ENCODE data around the gene CD86.

Gene CD86

DNA sequence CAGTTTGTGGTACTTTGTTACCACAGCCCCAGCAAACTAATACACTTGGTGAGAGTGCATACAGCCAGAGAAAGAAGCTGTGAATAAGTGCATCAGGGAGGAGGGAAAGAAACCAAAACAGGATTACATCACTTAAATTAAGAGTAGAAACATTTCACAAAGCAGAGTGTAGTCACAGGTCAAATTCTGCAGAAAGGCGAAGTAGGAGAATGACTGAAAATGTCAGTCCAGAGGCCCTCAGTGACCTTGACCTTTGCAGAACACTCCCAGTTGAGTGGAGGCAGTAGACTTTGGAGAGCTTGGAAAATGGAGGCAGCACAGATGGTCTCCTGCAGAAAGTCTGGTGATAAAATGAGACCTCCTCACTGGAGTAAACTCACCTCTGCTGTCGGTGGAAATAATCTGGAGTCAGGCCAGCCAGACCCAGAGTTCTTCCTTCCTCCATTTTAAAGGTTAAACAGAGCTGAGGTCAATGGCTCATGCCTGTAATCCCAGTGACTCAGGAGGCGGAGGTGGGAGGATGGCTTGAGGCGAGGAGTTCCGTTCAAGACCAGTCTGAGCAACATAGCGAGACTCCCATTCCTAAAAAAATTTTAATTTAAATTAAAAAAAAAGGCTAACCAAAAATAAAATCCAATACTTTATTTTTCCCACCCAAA lies 5.0 kb downstream of the CD86 start:
- DNase-seq (ENCODE audit: low read depth in 2 of 2), result no peak

DNA sequence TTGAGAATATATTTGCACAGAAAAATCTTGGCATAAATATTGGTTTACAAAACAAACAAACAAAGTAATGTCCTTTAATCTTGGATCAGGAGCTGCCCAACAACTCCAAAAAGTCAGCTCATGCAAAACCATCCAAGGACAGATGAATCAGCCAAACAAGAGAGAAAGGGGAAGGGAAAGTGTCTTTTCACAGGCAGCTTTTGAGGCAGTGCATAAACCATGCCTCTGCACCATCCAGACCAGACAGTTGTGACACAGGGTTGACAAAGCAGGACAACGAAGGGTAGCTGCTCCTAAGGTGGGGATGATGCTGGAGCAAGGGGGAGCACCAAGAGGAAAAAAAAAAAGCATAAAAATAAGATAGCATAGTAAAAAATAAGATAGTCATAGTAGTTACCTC lies 8.7 kb downstream of the CD86 start:
- DNase-seq (ENCODE audit: low read depth in 2 of 2), result no peak

DNA sequence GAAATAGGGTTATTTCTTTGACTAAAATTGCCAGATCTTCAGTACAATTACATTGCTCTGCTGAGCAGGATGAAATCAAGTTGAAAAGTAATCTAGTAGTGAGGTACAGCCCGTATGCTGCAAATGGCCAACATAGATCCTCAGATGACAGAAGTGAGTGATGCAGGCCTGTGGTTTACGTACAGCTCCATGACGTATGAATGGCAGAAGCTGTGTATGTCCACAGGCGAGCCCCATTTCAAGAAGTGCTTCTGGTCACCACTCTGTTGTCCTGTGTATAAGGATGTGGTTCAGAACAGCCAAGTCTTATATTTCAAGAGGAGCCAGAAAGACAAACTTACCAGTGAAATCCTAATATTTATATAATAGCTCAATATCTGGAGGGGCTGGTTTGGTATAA lies 9.2 kb downstream of the CD86 start:
- no peak for DNase-seq (ENCODE audit: low read depth in 2 of 2)

DNA sequence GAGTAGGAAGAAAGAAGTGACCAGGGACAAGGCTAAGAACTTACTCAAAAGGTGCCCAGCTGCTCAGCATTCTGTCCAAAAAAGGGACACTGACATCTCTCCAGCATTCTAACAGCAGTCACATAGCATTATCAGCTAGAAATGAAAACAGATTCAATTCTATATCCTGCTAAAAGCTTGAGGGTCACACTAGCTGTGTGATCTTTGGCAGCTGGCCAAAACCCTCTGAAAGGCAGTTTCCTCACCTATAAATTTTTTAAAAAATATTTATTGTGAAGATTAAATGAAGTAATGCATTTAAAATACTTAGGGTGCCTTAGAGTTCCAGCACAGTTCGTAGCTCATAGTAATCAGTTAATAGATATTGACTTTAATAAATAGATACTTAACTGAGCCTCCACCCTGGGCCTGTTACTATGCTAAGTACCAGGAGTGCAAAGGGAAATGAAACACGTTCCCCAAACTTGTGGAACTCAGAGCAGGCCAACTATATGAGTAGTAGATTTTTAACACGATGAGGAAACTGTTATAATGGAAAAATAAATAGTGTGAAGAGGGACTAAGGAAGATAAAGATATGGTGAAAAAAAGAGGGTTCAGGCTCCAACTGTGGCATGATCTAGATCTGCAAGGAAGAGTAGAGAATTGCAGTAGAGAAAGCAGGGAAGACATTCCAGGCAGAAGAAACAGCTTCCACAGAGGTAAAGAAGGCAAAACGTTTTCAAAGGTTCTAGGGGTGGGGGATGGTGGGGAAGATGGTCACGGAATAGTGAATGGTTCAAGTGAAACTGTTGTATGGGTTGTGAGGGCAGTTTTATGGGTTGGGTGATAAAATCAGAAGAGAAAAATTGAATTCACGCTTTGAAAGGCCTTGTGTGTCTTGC lies 11.4 kb downstream of the CD86 start:
- DNase-seq (ENCODE audit: low read depth in 2 of 2), result no peak

DNA sequence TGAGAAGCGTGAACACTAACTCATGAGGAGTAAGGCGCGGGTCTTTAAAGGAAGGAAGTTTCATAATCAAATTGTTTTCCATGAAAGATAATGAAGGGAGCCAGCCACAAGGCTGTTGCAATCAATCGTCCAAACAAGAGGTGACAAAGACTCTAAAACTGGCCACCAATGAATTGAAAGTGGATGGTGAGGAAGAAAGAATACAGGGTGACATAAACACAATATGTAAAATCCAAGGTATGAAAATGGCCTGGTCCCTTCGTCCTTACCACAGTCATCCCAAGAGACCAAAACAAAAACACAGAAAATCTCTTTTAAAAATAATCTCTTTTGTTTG lies 12.0 kb downstream of the CD86 start:
- no peak for DNase-seq (ENCODE audit: low read depth in 2 of 2)

DNA sequence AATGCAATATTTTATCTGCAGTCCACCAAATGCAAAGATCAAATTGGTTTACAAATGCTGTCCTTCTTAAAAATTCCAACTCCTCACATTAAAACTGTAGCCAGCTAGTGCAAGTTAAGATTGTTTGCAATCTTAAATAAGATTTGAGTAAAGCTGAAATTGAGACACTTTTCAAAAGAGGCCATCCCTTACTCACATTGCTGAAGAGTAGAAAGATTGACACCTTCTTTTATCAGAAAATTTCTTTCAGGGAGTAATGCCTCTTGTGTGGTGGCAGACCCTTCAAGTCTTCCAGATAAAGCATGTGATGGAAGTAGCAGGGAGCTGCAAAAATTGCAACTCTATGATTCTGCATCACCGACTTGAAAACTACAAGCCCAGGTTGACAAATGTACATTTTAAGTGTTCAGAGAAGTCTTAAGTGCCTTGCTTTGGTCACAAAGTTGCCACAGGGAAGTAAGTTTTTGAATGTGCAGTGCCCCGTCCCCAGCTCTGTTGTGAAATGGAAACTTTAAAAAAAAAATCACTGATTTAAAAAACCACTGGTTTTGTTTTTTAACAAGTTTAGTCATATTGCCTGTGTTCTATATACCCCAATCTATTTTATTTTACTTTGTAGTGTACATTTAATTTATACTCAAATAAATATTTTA lies 12.6 kb downstream of the CD86 start:
- no peak for DNase-seq (ENCODE audit: low read depth in 2 of 2)

DNA sequence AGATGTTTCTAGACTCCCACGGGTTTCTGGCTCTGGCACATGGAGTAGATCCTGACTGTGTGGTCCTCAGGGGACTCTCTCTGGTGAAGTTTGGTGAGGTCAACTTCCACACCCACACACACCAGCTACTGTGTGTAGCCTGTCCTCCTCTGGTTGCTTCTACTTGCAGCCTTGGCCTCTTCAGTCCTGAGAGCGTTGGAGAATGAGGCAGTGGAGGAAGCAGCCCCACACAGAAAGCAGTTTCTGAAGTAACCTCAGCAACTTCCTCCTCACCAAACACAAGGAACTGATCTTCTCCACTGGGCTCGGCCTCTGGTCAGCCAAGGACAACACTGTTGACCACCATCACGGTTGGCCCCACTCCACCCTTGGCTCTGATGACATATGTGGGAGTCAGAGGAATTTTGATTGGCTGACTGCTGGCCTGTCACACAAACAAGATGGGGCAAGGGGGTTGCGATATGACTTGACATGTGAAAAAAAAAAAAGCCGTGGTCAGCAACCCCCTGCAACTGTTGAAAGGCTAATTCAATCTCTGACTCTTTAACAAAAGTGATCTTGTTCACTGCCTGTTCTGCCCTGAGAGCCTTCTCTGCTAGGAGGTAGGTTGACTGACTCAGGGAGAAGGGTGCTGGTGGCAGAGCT lies 19.6 kb downstream of the CD86 start:
- no peak for DNase-seq (ENCODE audit: low read depth in 2 of 2)

DNA sequence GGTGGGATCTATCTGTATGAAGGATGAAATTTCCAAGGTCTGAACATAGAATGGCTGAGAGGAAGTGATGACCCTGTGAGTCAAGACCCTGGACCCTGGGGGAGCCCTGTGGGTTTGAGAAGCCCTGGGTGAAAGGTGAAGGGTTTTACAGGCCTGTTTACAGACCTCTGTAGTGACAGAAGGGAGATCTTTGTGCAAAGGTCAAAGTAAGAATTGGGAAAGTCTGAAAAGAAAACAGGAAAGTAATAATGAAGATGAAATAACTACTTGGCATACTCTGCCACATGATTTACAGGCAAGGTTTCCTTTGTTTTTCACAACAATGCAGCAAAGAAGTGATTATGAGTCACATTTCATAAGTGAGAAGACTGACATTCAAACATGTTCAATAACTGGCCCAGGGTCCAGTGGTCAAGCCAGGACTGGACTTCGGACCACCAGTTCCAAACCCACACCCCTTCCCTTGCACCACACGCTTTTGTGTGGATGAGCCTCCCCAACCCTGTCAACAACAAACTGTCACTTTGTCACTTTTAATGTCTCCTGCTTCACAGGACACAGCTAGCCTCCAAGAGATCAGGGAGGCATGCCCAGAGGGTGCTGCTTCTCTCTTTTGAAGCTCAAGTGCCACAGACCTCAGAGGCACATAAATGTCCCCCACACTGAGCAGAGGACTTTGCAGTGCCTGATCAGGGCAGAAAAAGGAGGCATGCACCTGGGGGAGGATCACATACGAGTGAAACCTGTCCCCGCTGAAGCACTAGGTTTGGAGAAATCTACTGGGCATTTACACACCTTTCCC lies 21.5 kb downstream of the CD86 start:
- no peak for DNase-seq (ENCODE audit: low read depth in 2 of 2)

DNA sequence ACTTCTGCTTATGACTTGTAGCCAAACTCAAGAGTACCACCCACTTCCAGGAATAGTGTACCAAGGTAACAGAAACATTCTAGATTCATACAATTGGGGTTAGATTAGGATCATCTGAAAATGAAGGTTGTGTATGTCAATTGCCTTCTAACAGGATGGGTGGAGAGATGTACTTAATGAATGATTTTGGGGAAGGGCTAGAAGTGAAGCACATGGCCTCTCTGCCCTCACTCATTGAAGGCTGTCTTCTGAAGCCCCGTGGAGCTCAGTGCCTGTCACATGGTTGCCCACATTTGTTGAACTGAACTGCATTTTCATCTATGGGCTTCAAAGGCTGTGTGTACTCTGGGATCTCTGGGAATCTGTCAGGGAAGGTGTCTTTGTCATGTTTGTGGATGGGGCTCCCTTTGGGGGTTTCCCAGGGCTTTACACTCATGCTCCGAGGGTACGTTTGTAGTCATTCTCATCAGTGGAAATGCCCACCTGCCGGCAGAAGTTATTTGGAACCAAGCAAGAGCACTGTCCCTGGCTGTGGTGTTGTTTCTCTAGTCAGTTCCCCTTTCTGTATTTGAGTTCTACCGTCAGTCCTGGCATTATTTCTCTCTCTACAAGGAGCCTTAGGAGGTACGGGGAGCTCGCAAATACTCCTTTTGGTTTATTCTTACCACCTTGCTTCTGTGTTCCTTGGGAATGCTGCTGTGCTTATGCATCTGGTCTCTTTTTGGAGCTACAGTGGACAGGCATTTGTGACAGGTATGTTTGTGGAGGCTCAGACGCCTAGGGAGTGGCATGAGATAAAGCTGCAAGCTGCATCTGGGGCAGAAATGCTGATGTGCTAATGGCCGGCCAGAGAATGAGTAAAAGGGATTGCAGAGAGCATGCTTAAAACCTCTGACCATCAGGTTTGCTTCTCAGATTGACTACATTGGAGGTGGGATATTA lies 22.4 kb downstream of the CD86 start:
- no peak for DNase-seq (ENCODE audit: low read depth in 2 of 2)

DNA sequence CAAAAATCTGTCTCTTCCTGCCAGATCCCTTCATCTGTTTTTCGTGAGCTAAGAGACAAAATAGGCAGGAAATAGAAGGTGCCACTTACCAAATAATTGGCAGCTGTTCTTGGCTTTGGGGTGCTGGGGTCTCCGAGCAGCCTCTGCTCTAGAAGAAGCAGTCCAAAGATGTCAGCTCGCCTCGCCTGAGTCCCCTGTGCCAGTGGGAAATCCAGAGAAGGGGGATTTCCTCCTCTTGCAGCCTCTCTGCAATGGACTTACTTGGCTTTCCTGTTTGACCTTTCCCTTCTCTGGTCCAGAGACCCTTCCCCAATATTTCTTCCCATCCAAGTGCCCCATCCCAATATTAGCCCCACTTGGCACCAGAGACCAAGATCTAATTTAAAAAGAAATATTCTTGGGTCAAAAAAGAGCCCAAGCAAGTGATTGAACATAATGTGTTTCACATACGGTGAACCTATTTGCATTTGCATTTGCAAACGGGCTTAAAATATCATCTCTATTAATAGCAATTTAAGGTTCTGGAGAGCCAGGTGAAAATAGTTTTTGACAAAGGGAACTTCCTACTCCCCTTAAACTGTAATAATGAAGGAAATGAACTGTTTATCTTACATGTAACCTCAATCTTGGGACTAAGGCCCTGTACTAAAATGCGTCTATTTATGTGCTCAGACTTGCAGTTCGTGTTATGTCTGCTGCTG lies 23.2 kb downstream of the CD86 start:
- DNase-seq (ENCODE audit: low read depth in 2 of 2), result no peak

DNA sequence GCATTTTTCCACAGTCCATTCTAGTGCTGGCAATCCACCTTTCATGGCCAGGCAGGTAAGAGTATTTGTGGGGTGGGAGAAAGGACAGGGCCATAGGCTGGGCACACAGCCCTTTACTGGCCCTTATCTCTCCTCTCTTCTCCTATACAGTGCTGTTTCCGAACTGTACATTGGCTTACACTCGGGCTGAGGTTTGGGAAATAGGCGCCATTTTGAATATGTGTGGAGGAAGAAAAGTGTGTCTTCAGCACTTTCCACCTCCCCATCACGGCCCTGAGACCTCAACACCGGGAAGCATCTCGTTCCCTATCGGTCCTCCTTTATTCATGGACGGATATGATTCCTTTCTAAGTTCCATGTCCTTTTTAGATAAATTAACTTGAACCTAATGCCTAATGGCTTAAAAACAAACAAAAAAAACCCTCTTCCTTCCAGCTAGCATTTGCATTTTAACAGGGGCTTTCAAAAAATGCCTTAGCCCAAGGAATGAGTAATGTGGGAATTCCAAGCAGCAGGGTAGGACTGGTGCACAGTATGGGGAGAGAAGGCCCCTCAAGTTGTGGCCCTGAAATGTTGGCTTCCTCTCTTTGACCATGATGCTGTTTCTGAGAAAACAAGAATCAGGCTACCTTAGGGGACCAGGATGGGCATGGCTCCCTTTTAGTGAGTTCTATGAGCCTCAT lies 24.5 kb downstream of the CD86 start:
- no peak for DNase-seq (ENCODE audit: low read depth in 2 of 2)

DNA sequence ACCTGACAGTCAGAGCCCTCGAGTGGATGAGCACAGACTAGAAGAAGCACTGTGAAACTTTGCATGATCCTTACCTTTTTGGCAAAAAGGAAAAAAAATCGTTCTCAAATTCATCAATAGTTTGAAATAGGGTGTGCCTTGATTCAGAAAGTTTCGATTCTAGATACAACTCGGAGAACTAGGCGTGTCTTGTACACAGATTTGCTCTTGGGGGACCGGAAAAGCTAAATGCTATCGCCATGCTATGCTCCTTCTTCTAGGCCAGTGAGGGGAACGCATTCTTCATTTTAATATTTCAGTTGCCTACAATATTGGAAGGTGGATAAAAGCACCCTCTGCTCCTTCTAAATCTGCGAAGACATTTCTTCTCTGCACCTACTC lies 25.0 kb downstream of the CD86 start:
- no peak for DNase-seq (ENCODE audit: low read depth in 2 of 2)

DNA sequence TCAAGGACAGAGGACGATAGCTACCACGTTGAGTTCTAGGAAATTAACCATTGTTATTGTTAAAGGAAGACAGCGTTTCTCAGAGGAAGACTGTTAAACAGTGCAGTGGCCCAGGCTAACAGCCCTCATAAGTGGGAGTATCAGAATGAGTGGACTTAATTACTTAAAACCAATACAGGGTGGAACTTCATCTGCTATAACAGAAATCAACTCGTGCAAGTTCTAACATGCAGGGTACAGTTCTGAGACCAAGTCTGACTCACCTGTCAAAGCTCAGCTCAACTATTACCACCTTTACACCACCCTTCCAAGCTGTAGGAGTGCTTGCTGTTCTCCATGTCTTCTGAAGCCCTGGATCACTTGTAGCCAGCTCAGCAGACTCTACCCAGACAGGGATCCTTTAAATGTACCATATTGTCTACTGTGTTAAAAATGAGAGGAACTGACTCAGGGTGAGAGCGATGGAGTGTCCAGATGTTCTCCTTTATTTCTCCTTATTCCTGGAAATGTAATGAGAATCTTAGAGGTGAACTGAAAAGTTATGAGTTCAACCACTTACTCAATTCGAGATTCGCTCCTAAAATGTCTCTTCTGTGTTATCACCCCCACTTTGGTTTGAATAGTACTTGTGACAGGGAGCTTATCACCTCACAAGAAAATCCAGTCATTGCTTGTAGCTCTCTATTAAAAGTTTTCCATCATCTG lies 26.5 kb downstream of the CD86 start:
- no peak for DNase-seq (ENCODE audit: low read depth in 2 of 2)

DNA sequence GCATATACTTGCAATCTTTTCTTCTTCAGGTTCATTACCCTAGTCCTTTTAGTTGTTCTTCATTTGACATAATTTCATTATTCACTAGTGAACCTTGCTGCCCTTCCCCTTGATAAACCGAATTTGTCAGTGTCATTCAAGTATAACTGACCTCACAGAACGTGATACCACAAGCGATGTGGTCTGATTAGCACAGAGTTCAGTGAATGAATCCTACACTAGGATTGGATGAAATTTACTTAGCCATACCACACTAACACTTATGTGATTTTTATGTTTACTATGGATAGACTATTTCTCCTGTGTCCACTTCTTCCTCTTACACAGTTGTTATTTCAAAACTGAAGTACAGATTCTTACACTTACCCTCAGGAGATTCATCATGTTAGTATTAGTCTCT lies 27.2 kb downstream of the CD86 start:
- DNase-seq (ENCODE audit: low read depth in 2 of 2), result no peak

DNA sequence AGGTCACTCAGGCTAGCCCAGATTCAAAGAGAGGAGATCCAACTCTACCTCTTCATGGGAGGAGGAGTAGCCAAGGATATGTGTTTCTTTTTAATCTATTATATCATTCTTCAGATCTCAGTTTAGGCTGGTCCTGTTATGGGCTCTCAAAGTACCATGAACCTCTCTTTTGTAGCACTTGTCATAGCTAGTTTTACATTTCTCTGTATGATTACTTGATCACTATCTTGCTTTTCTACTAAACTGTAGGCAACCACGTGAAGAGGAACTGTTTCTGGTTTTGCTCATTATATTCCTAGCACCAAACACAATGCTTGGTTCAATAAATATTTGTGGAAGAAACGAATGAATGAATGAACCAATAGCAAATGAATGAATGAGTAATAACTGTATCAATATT lies 29.6 kb downstream of the CD86 start:
- no peak for DNase-seq (ENCODE audit: low read depth in 2 of 2)

DNA sequence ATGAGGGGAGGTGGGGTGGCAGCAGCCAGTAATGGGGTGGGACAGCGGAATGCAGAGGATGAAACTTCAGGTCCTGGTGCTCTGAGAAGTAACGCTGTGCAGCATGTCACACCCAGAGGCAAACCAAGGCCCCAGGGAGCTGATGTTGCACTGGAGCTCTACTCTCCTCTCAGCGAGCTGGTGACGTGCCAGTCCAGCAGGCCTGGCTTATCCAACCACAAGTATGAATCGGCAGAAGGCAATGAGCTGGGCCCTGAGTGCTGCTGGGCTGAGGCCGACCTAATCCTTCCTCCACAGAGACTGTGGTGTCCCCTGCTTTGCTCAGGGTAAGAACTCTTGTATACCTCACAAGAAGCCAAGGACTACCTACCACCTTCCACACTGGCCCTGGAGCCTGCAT lies 30.5 kb downstream of the CD86 start:
- no peak for DNase-seq (ENCODE audit: low read depth in 2 of 2)

DNA sequence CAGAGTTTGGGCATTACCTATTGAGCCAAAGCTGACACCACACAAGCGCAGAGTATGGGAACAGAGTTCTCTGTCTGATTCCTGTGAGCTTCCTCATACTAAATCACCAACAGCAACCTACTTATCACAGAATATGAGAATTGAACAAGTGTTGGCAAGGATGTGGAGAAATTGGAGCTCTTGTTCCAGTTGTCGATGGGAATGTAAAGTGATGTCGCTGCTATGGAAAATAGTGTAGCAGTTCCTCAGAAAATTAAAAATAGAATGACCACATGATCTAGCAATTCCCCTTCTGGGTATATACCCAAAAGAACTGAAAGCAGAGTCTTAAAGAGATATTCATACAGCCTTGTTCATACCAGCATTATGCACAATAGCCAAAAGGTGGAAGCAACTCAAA lies 33.4 kb downstream of the CD86 start:
- no peak for DNase-seq (ENCODE audit: low read depth in 2 of 2)

DNA sequence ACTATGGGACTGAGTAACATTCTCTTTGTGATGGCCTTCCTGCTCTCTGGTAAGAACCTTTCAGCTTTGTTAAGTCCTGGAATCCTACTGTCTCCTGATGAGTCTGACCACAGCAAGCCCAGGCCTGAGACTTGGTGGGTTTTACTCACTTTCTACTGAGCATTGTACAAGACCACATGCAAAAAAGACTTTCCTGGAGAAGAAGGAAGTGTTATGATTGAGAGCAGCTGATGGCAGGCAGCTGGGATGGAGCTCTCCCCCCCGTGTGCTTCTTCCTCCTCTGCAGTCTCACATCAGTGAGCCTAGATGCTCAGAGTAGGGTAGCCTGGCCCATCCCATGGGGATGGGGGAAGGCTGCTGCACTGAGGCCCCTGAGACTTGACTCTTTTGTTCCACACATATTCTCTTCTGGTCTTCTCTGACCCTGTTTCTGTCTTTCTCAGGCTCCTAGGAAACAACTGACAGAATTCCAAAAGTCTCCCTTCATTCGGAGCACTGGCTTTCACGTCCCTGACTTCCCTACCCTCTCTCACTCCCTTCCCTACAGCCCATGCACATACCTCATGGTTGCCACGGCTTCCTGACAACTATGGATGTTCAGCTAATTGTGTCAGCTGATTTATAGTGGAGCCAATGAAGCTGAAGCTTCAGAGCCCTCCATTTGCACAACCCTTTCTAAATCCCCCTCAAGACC lies 36.6 kb downstream of the CD86 start:
- no peak for DNase-seq (ENCODE audit: low read depth in 2 of 2)
